Chondrocyte (in vitro differentiated cells): ENCODE measurements around the gene FLNA. TPM values are rescaled to one million over a fixed set of nuclear protein-coding genes. Genes with fewer than 3 reads are reported as not detected.

Source experiments
- DNase-seq: peaks from one replicate; pipeline ENCODE4 v3.0.0; 2021; ENCODE audit warnings: mixed read lengths, low spot score
- H3K27ac Mint-ChIP-seq: one replicate; pipeline ENCODE4 v1.8.0; 2021; ENCODE audit warnings: mild to moderate bottlenecking, moderate library complexity, mixed read lengths; ENCODE audit not compliant: unreplicated experiment
- H3K27me3 Mint-ChIP-seq: 2 replicates; pipeline ENCODE4 v1.8.0; 2021; ENCODE audit warnings: low read depth, mixed read lengths
- H3K36me3 Mint-ChIP-seq: 2 replicates; pipeline ENCODE4 v1.8.0; 2021; ENCODE audit warnings: low read depth, mixed read lengths
- H3K4me1 Mint-ChIP-seq: 2 replicates; pipeline ENCODE4 v1.8.0; 2021; ENCODE audit warnings: low read depth, mild to moderate bottlenecking, mixed read lengths
- H3K4me3 Mint-ChIP-seq: one replicate; pipeline ENCODE4 v1.8.0; 2021; ENCODE audit warnings: mild to moderate bottlenecking, moderate library complexity, mixed read lengths; ENCODE audit not compliant: unreplicated experiment
- H3K9me3 Mint-ChIP-seq: 2 replicates; pipeline ENCODE4 v1.8.0; 2021; ENCODE audit warnings: low read depth, mixed read lengths
- CTCF ChIP-seq: fragments of 200-600 bp; sonication (generic); IDR thresholded peaks from 2 replicates; pipeline ENCODE4 v1.5.0; 2021; ENCODE audit warnings: antibody characterized with exemption, mild to moderate bottlenecking, moderate library complexity
- total RNA-seq: library from RNA; stranded (reverse); gene quantifications from 3 replicates; pipeline ENCODE4 v1.2.1, GENCODE V29; 2021

FLNA gene
- total RNA-seq, 1 donor from 2014 or later, result 4,327 TPM

- H3K9me3 Mint-ChIP-seq, result peaks cover 2% of the 10 kb centered on the region
- no peak overlapping the region for H3K27ac Mint-ChIP-seq
- H3K27me3 Mint-ChIP-seq, result peaks cover 20% of the 10 kb centered on the region
Observed at GRCh38 chrX:154322890-154323289, 51.5 kb downstream of the FLNA start.

GRCh38 chrX:154321594-154321993, 52.8 kb downstream of the FLNA start:
- peaks cover 18% of the 10 kb centered on the region for H3K4me1 Mint-ChIP-seq

More at GRCh38 chrX:154322890-154323289, 51.5 kb downstream of the FLNA start:
- no peak for TF ChIP-seq CTCF
- Mint-ChIP-seq H3K4me3 (no peak overlapping the region), H3K36me3 (peaks cover 2% of the 10 kb centered on the region), H3K4me1 (peaks cover 28% of the 10 kb centered on the region)
- peak; percentile 17 for DNase-seq

GRCh38 chrX:154321152-154321551, 53.3 kb downstream of the FLNA start:
- no peak for TF ChIP-seq CTCF
- H3K9me3 Mint-ChIP-seq, result peaks cover 2% of the 10 kb centered on the region
- peaks cover 17% of the 10 kb centered on the region for H3K4me1 Mint-ChIP-seq

More at GRCh38 chrX:154321594-154321993, 52.8 kb downstream of the FLNA start:
- no peak overlapping the region for H3K4me3 Mint-ChIP-seq
- TF ChIP-seq CTCF, result no peak
- peak; percentile 38 for DNase-seq
- H3K9me3 Mint-ChIP-seq, result peaks cover 2% of the 10 kb centered on the region
- peaks cover 2% of the 10 kb centered on the region for H3K36me3 Mint-ChIP-seq
- H3K27ac Mint-ChIP-seq, result no peak overlapping the region
- H3K27me3 Mint-ChIP-seq, result peaks cover 20% of the 10 kb centered on the region

GRCh38 chrX:154320406-154320805, 54.0 kb downstream of the FLNA start:
- H3K36me3 Mint-ChIP-seq, result peaks cover 2% of the 10 kb centered on the region
- peaks cover 9% of the 10 kb centered on the region for H3K4me1 Mint-ChIP-seq
- no peak for TF ChIP-seq CTCF
- DNase-seq, result peak; percentile 58
- H3K27ac Mint-ChIP-seq, result no peak overlapping the region
- H3K4me3 Mint-ChIP-seq, result no peak overlapping the region
- H3K9me3 Mint-ChIP-seq, result peaks cover 2% of the 10 kb centered on the region
- peaks cover 20% of the 10 kb centered on the region for H3K27me3 Mint-ChIP-seq

More at GRCh38 chrX:154321152-154321551, 53.3 kb downstream of the FLNA start:
- Mint-ChIP-seq H3K4me3 (no peak overlapping the region), H3K27me3 (peaks cover 20% of the 10 kb centered on the region), H3K27ac (no peak overlapping the region), H3K36me3 (peaks cover 2% of the 10 kb centered on the region)
- peak; percentile 58 for DNase-seq

- Mint-ChIP-seq H3K4me3 (no peak overlapping the region), H3K9me3 (peaks cover 4% of the 10 kb centered on the region), H3K36me3 (peaks cover 2% of the 10 kb centered on the region), H3K27ac (no peak overlapping the region), H3K27me3 (peaks cover 20% of the 10 kb centered on the region), H3K4me1 (peaks cover 2% of the 10 kb centered on the region)
- peak; percentile 69 for TF ChIP-seq CTCF
- DNase-seq, result peak; percentile 53
Observed at GRCh38 chrX:154317391-154317995, 56.9 kb downstream of the FLNA start.
